Neutrophil (primary cell): Measurements from ENCODE around the gene LBHD2.
A peak's percentile ranks its signal among the peaks of the same experiment; 100 is the strongest.

Source experiments
- H3K27ac ChIP-seq: fragments of 200-600 bp; sonication (generic); 2 replicates; pipeline ENCODE4 v1.5.1; 2016; ENCODE audit warnings: mild to moderate bottlenecking, moderate library complexity
- H3K27me3 ChIP-seq: fragments of 200-600 bp; sonication (generic); 2 replicates; pipeline ENCODE4 v1.6.0; 2016; ENCODE audit warnings: mild to moderate bottlenecking
- H3K36me3 ChIP-seq: fragments of 200-600 bp; sonication (generic); 2 replicates; pipeline ENCODE4 v1.5.1; 2017
- H3K4me1 ChIP-seq, 2 experiments: fragments of 200-600 bp in 1 of 2; sonication (generic) in 1 of 2; 1 replicate in 1 of 2; 2 replicates in 1 of 2; pipeline versions ENCODE4 v1.5.1 to v1.6.1; 2013 to 2016; ENCODE audit warnings: low read depth in 1 of 2, low read length in 1 of 2, mild to moderate bottlenecking in 1 of 2, moderate library complexity in 1 of 2; ENCODE audit not compliant: control insufficient read depth in 1 of 2, insufficient read depth in 1 of 2
- H3K4me3 ChIP-seq, 2 experiments: fragments of 200-600 bp in 1 of 2; sonication (generic) in 1 of 2; 1 replicate in 1 of 2; 2 replicates in 1 of 2; pipeline ENCODE4 v1.5.1; 2013 to 2016; ENCODE audit warnings: low read depth in 1 of 2, low read length in 1 of 2, mild to moderate bottlenecking in 1 of 2, moderate library complexity in 1 of 2
- H3K9me3 ChIP-seq: fragments of 200-600 bp; sonication (generic); 2 replicates; pipeline ENCODE4 v1.5.1; 2016
- CTCF ChIP-seq: fragments of 200-600 bp; sonication (generic); IDR thresholded peaks from 2 replicates; pipeline ENCODE4 v1.5.1; 2016; ENCODE audit warnings: antibody characterized with exemption

Gene LBHD2

GRCh38 chr14:103090481-103091020 lies 6.5 kb downstream of the LBHD2 start:
- Histone ChIP-seq H3K27me3 (peaks cover 90% of the 10 kb centered on the region), H3K4me3 (no peak overlapping the region), H3K27ac (no peak overlapping the region), H3K36me3 (no peaks in the 10 kb centered on the region), H3K9me3 (no peaks in the 10 kb centered on the region), H3K4me1 (peaks cover 4 to 10% of the 10 kb centered on the region in 2 experiments)
- TF ChIP-seq CTCF, result no peak

GRCh38 chr14:103091041-103091882 lies 7.3 kb downstream of the LBHD2 start:
- H3K4me3 ChIP-seq, result peak overlapping the region; percentile 49 to 51

GRCh38 chr14:103091883-103092222 lies 7.8 kb downstream of the LBHD2 start:
- no peaks in the 10 kb centered on the region for H3K36me3 ChIP-seq
- TF ChIP-seq CTCF, result no peak
- no peak overlapping the region for H3K27ac ChIP-seq
- H3K4me3 ChIP-seq, result peak overlapping the region; percentile 49 to 51
- H3K4me1 ChIP-seq, result peaks cover 4 to 10% of the 10 kb centered on the region in 2 experiments
- H3K27me3 ChIP-seq, result peaks cover 77% of the 10 kb centered on the region
- no peaks in the 10 kb centered on the region for H3K9me3 ChIP-seq

More at GRCh38 chr14:103091041-103091882, 7.3 kb downstream of the LBHD2 start:
- Histone ChIP-seq H3K27ac (no peak overlapping the region), H3K4me1 (peaks cover 4 to 10% of the 10 kb centered on the region in 2 experiments), H3K36me3 (no peaks in the 10 kb centered on the region), H3K9me3 (no peaks in the 10 kb centered on the region), H3K27me3 (peaks cover 83% of the 10 kb centered on the region)
- no peak for TF ChIP-seq CTCF

- no peak overlapping the region for H3K4me3 ChIP-seq
- no peak for TF ChIP-seq CTCF
- no peaks in the 10 kb centered on the region for H3K9me3 ChIP-seq
- no peak overlapping the region for H3K27ac ChIP-seq
- peaks cover 70% of the 10 kb centered on the region for H3K27me3 ChIP-seq
- no peaks in the 10 kb centered on the region for H3K36me3 ChIP-seq
- H3K4me1 ChIP-seq, result peaks cover 4 to 10% of the 10 kb centered on the region in 2 experiments
Measured at GRCh38 chr14:103093856-103094405, 9.9 kb downstream of the LBHD2 start.

- Histone ChIP-seq H3K9me3 (no peaks in the 10 kb centered on the region), H3K4me3 (no peak within 1 kb of the TSS), H3K27ac (no peak within 1 kb of the TSS), H3K27me3 (peaks cover 70% of the 10 kb centered on the region), H3K36me3 (no peaks in the 10 kb centered on the region), H3K4me1 (peaks cover 4 to 10% of the 10 kb centered on the region in 2 experiments)
- no peak for TF ChIP-seq CTCF
Measured at GRCh38 chr14:103094406-103095209, 10.6 kb downstream of the LBHD2 start, which contains the start of gene EXOC3L4. TSS of gene EXOC3L4 (plus strand) at chr14:103094725. CDS start at chr14:103100220, 5,495 bp downstream.
